NCI-H2196 treated with DMSO at 0.1 percent for 48 hours (cell line): ENCODE data around the gene USE1.

Experiments used
- DNase-seq: peaks from one replicate; lab custom pipeline; 2025; ENCODE audit not compliant: unreplicated experiment; lab: John Stamatoyannopoulos, UW

USE1 gene

GRCh38 chr19:17235971-17236777, 21.0 kb downstream of the USE1 start:
- DNase-seq = peak; percentile 60

DNA sequence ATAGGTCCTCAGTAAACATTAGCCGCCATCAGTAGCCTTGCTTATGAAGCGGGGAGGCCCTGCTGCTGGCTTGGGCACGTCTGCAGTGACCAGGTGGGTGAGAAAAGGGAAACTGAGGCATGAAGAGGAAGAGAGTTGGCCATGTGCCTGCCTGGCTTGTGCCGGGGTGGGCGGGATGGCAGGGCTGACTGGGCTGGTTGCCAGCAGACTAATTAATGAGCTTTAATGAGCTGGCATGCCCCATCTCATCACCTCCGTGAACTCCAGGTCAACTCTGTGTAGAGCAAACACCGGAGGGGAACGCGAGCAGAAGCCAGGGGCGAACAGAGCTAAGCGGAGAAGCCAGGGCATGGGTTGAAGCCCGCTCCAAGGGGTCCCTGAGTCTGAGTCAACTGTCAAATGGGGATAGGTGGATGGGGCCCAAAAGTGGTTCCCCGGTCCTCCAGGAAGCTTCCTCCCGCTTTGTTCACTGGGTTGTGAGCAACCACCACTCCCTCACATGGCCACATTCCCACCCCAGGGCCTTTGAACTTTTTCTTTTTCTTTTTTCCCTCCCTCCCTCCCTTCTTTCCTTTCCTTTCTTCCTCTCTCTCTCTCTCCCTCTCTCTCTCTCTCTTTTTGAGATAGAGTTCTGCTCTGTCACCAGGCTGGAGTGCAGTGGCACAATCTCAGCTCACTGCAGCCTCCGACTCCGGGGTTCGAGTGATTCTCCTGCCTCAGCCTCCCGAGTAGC, 21.8 kb downstream of the USE1 start:
- DNase-seq = no peak

GRCh38 chr19:17237747-17238706, 22.9 kb downstream of the USE1 start:
- no peak for DNase-seq

GRCh38 chr19:17240062-17240752, 25.1 kb downstream of the USE1 start:
- no peak for DNase-seq

GRCh38 chr19:17240826-17241399, 25.8 kb downstream of the USE1 start:
- DNase-seq = no peak

DNA sequence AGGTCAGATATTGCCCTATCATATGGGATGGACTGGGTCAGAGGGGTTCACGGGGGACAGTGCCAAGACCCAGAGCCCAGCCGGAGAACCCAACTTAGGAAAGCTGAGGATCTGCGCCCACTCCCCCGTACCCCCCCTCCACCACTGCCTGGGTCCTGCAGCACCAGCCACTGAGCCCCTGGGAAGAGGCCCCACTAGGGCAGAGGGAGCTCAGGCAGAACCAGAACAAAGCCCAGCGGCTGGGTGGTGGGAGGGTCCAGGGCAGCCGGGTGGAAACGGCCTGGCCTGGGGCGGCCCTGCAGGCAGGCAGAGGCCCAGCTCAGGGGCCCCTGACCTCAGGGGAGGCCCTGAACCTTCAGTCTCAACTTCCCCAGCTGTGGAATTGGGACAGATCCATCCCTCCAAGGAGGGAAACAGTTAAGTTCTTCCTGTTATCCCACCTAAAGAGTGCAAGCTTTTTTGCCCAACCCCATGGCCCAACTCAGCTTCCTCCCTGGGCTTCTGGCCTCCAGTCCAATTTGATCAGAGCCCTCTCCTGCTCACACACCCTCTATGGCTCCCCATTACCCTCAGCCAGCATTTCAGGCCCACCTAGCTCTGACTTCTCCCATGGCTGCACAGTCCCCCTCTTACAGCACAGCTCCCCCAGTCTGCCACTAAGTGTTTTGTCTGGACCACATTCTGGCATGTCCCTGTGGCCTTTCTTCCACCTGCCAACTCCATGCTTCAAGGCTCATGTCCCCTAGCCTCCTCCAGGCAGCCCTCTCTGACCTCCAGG, 27.5 kb downstream of the USE1 start:
- no peak for DNase-seq

GRCh38 chr19:17243211-17243829, 28.2 kb downstream of the USE1 start:
- DNase-seq = no peak

GRCh38 chr19:17243830-17244617, 28.9 kb downstream of the USE1 start:
- DNase-seq = no peak

- DNase-seq = no peak
These were observed 29.7 kb downstream of the USE1 start for GRCh38 chr19:17244618-17245534.

GRCh38 chr19:17245535-17245984, 30.4 kb downstream of the USE1 start, which contains the start of gene NR2F6:
TSS of gene NR2F6 (minus strand) at chr19:17245919. CDS start at chr19:17245220, 699 bp downstream.
- DNase-seq = no peak

- peak; percentile 67 for DNase-seq
These were observed 31.7 kb downstream of the USE1 start for GRCh38 chr19:17246681-17247425.

- DNase-seq = peak; percentile 52
These were observed 33.0 kb downstream of the USE1 start for GRCh38 chr19:17248011-17248776.

- no peak for DNase-seq
These were observed 34.9 kb downstream of the USE1 start for GRCh38 chr19:17249887-17250548.

GRCh38 chr19:17254636-17255035, 39.5 kb downstream of the USE1 start:
- no peak for DNase-seq

- peak; percentile 36 for DNase-seq
These were observed 40.0 kb downstream of the USE1 start for GRCh38 chr19:17255150-17255621.
